GM19238 (cell line): ENCODE results near the gene ARHGEF40.

ENCODE experiments used
- DNase-seq: peaks from one replicate; pipeline ENCODE4 v3.0.0; 2011; ENCODE audit warnings: low spot score; ENCODE audit not compliant: insufficient read length

The ARHGEF40 gene

GRCh38 chr14:21059842-21060613 lies 10.1 kb upstream of the ARHGEF40 start:
- DNase-seq, result no peak

GRCh38 chr14:21060614-21061346 lies 9.3 kb upstream of the ARHGEF40 start:
- DNase-seq, result no peak

- DNase-seq, result no peak
Observed at GRCh38 chr14:21061347-21061668, 8.8 kb upstream of the ARHGEF40 start.

GRCh38 chr14:21063479-21063878 lies 6.6 kb upstream of the ARHGEF40 start:
- DNase-seq, result no peak

- no peak for DNase-seq
Observed at GRCh38 chr14:21066882-21067502, 3.1 kb upstream of the ARHGEF40 start.

- peak; percentile 53 for DNase-seq
Observed at GRCh38 chr14:21068521-21069387, 1.4 kb upstream of the ARHGEF40 start.

- no peak for DNase-seq
Observed at GRCh38 chr14:21069388-21070082, 569 bp upstream of the ARHGEF40 start.

- no peak for DNase-seq
Observed at GRCh38 chr14:21070610-21071224, 613 bp downstream of the ARHGEF40 start.

- peak; percentile 92 for DNase-seq
Observed at GRCh38 chr14:21071225-21072030, 1.3 kb downstream of the ARHGEF40 start.

- DNase-seq, result no peak
Observed at GRCh38 chr14:21072031-21072473, 1.9 kb downstream of the ARHGEF40 start.

- DNase-seq, result no peak
Observed at GRCh38 chr14:21072781-21073339, 2.8 kb downstream of the ARHGEF40 start.

GRCh38 chr14:21073921-21074320 lies 3.8 kb downstream of the ARHGEF40 start:
- DNase-seq, result no peak

- no peak for DNase-seq
Observed at GRCh38 chr14:21074398-21075272, 4.5 kb downstream of the ARHGEF40 start.

GRCh38 chr14:21075719-21076437 lies 5.8 kb downstream of the ARHGEF40 start:
- DNase-seq, result no peak

GRCh38 chr14:21077672-21078071 lies 7.6 kb downstream of the ARHGEF40 start:
- DNase-seq, result no peak

- no peak for DNase-seq
Observed at GRCh38 chr14:21078287-21078686, 8.2 kb downstream of the ARHGEF40 start.

- DNase-seq, result no peak
Observed at GRCh38 chr14:21078726-21079125, 8.6 kb downstream of the ARHGEF40 start.
